ENCODE results near the gene FAM222A. TPM values are rescaled to one million over a fixed set of nuclear protein-coding genes. Genes with fewer than 3 reads are reported as not detected.

FAM222A gene
- total RNA-seq, 1 experiment from 2014 or later = 1.6 TPM

GRCh38 chr12:109731231-109731731 is 17.7 kb downstream of the FAM222A start (continued):
- TF ChIP-seq, protein P1, sequence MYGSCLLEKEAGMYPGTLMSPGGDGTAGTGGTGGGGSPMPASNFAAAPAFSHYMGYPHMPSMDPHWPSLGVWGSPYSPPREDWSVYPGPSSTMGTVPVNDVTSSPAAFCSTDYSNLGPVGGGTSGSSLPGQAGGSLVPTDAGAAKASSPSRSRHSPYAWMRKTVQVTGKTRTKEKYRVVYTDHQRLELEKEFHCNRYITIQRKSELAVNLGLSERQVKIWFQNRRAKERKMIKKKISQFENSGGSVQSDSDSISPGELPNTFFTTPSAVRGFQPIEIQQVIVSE (CRISPR knock-in tag; IDR thresholded peaks at IDR 0.05; ENCODE audit: borderline replicate concordance) = no peak
- TF ChIP-seq ZNF138 (CRISPR knock-in tag; conservative IDR thresholded peaks at IDR 0.05) = no peak

GRCh38 chr12:109731806-109732205 is 18.2 kb downstream of the FAM222A start:
- DNase-seq (ENCODE audit: low spot score) = peak; percentile 8
- Mint-ChIP-seq H3K27ac (no peak overlapping the region), H3K36me3 (no peaks in the 10 kb centered on the region), H3K4me1 (peaks cover 19% of the 10 kb centered on the region), H3K9me3 (no peaks in the 10 kb centered on the region), H3K4me3 (no peak overlapping the region), H3K27me3 (ENCODE audit: low read depth) (no peaks in the 10 kb centered on the region; the same call in 1 of the 2 replicates)
- TF ChIP-seq, protein P2, sequence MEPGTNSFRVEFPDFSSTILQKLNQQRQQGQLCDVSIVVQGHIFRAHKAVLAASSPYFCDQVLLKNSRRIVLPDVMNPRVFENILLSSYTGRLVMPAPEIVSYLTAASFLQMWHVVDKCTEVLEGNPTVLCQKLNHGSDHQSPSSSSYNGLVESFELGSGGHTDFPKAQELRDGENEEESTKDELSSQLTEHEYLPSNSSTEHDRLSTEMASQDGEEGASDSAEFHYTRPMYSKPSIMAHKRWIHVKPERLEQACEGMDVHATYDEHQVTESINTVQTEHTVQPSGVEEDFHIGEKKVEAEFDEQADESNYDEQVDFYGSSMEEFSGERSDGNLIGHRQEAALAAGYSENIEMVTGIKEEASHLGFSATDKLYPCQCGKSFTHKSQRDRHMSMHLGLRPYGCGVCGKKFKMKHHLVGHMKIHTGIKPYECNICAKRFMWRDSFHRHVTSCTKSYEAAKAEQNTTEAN (CRISPR knock-in tag; IDR thresholded peaks at IDR 0.05) = no peak
- TF ChIP-seq KAT7 (CRISPR knock-in tag; IDR thresholded peaks at IDR 0.05; ENCODE audit: borderline replicate concordance) (no peak), ETV6 (CRISPR knock-in tag; IDR thresholded peaks at IDR 0.05) (no peak), ATF3 (CRISPR knock-in tag; conservative IDR thresholded peaks at IDR 0.05) (no peak), NFE2L1 (CRISPR knock-in tag; IDR thresholded peaks at IDR 0.05) (no peak), NR3C1 (CRISPR knock-in tag; conservative IDR thresholded peaks at IDR 0.05; ENCODE audit: low read depth) (no peak), ZNF219 (CRISPR knock-in tag; IDR thresholded peaks at IDR 0.05; ENCODE audit: borderline replicate concordance) (no peak), E2F4 (CRISPR knock-in tag; IDR thresholded peaks at IDR 0.05; ENCODE audit: borderline replicate concordance, low read depth) (no peak), ZNF121 (CRISPR knock-in tag; IDR thresholded peaks at IDR 0.05) (no peak), ZBTB21 (CRISPR knock-in tag; IDR thresholded peaks at IDR 0.05; ENCODE audit: borderline replicate concordance) (no peak), PRRX2 (CRISPR knock-in tag; IDR thresholded peaks at IDR 0.05) (no peak), IRF1 (CRISPR knock-in tag; IDR thresholded peaks at IDR 0.05) (no peak), ARID4B (CRISPR knock-in tag; IDR thresholded peaks at IDR 0.05; ENCODE audit: borderline replicate concordance) (no peak), SMAD4 (CRISPR knock-in tag; IDR thresholded peaks at IDR 0.05) (no peak)
- TF ChIP-seq, protein P3, sequence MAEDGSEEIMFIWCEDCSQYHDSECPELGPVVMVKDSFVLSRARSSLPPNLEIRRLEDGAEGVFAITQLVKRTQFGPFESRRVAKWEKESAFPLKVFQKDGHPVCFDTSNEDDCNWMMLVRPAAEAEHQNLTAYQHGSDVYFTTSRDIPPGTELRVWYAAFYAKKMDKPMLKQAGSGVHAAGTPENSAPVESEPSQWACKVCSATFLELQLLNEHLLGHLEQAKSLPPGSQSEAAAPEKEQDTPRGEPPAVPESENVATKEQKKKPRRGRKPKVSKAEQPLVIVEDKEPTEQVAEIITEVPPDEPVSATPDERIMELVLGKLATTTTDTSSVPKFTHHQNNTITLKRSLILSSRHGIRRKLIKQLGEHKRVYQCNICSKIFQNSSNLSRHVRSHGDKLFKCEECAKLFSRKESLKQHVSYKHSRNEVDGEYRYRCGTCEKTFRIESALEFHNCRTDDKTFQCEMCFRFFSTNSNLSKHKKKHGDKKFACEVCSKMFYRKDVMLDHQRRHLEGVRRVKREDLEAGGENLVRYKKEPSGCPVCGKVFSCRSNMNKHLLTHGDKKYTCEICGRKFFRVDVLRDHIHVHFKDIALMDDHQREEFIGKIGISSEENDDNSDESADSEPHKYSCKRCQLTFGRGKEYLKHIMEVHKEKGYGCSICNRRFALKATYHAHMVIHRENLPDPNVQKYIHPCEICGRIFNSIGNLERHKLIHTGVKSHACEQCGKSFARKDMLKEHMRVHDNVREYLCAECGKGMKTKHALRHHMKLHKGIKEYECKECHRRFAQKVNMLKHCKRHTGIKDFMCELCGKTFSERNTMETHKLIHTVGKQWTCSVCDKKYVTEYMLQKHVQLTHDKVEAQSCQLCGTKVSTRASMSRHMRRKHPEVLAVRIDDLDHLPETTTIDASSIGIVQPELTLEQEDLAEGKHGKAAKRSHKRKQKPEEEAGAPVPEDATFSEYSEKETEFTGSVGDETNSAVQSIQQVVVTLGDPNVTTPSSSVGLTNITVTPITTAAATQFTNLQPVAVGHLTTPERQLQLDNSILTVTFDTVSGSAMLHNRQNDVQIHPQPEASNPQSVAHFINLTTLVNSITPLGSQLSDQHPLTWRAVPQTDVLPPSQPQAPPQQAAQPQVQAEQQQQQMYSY (CRISPR knock-in tag; IDR thresholded peaks at IDR 0.05) = no peak
- ChIA-PET CTCF (interaction anchor here (0.6 to 2.1 kb wide), 3 partner anchors 13 to 179 kb away, joined by 3 to 8 read pairs (median 4); no protein-coding TSS in a partner anchor), POLR2A (no interaction called here)
- ATAC-seq = no peak

Data from WTC11 (cell line).